ENCODE measurements around the gene TBX1. TPM values are rescaled to one million over a fixed set of nuclear protein-coding genes. Genes with fewer than 3 reads are reported as not detected.

Gene TBX1
- total RNA-seq, 1 donor from 2014 or later, result 0.48 TPM

DNA sequence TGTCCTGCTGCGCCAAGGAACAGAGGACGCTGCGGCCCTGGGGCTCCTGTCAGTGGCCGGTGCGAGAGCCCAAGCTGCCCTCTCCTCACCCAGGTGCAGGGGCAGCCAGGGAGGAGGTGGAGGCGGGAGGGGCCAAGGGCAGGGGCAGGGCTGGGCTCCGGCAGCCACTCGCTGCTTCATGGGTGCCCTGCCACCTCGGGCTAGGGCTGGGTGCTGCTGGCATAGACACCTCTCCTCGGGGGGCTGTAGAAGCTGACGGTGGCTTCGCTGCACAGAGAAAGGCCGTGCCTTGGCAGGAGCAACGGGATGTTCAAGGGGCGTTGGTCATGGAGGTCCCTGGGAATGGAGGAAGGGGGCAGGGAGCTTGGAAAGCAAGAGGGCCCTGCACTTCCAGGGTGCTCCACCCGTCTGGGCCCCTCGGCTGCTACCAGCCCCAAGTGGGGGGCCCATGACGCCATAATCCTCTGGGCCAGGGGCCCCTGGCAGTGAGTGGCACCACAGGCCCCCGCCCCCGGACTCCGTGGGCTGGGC lies 1.6 kb upstream of the TBX1 start:
- intact Hi-C loops (cut with DNase I), result no loop called here
- DNase-seq (ENCODE audit: low spot score), result no peak

DNA sequence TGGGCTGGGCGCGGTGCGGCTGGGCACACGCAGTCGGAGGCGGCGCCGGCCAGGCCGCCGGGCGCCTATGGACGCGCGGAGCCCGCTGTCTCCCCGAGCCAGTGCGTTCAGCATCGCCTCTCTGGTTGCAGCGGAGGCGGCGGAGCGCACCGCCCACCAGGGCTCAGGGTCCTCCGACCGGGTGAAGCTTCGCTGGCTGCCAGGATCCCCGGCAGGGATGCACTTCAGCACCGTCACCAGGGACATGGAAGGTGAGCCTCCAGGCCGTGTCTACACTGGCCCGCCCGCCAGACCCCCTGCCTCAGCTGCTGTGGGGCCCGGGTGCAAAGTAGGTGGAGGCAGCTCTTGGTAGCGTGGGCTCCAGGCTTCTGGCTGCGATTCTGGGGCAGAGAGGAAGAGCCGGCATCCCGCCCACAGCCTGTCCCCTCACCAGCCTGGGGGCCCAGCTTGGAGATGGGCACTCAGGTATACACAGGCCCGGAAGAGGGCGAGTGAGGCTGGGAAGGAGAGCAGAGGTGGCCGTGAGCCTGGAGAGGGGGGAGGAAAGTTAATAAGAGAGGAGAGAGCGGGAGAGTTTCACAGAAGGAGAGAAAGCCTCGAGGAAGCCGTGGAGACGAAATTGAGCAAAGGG lies 1.0 kb upstream of the TBX1 start:
- DNase-seq (ENCODE audit: low spot score), result no peak
- intact Hi-C loops (cut with DNase I), result no loop called here

DNA sequence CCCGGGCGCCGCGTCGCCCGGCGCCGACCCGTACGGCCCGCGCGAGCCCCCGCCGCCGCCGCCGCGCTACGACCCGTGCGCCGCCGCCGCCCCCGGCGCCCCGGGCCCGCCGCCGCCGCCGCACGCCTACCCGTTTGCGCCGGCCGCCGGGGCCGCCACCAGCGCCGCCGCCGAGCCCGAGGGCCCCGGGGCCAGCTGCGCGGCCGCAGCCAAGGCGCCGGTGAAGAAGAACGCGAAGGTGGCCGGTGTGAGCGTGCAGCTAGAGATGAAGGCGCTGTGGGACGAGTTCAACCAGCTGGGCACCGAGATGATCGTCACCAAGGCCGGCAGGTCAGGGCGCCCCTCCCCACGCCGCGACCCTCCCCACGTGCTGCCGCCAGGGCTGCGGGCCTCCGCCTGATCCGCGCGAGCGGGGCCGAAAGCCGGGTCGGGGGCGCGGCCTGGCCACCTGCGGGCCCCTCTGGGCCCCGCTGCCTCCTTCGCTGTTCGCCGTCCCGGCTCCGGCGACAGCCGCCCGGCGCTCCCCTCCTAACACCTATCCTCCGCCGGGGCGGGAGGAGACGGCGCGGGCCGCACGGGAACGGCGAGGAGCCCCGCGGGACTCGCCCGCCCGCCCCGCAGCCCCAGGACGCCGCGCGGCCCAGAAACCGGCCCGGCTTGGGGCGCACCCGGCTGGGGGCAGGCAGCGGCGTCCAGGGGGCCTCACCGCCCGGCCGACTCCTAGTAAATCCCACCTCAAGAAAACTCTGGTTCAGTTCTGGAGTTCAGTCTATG lies 560 bp downstream of the TBX1 start:
- DNase-seq (ENCODE audit: low spot score), result no peak
- intact Hi-C loops (cut with DNase I), result no loop called here

DNA sequence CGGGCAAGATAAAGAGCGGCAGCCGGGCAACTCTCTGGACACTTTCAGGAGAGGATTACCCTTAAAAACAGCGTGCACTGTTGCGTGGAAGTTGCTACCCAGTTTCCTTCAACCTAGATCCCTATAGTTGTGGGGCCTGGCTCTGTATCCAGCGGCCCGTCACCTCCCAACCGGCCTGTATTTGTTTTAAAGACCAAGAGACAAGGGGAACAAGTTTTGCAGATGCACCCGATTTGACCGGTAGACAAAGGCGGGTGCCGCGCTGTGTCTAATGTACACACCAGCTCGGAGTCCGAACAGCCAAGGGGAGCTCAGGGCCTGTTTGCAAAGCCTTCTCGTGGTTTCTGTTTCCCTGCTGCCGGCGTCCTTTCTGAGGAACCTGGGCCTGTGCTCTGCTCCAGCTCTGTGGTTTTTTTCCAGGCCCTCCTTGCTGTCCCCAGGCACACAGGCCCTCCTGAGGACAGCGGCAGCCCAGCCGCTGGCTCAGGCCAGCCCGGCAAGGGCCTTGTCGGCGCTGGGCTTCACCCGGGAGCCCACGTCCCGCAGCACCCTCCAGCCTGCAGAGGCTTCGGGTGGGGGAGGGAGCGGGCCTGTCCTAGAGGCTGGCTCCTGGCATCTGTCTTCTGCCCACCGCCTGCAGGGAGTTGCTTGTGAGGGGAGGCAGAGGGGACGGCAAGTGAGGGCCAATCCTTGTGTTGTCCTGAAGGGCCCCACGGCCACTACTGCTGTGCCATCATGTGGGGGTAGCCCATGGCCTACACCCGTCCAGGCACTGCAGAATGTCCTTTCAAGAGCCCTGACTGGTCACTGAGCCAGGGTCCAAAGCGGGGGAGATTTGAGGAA lies 1.4 kb downstream of the TBX1 start:
- intact Hi-C loops (cut with DNase I), result no loop called here

DNA sequence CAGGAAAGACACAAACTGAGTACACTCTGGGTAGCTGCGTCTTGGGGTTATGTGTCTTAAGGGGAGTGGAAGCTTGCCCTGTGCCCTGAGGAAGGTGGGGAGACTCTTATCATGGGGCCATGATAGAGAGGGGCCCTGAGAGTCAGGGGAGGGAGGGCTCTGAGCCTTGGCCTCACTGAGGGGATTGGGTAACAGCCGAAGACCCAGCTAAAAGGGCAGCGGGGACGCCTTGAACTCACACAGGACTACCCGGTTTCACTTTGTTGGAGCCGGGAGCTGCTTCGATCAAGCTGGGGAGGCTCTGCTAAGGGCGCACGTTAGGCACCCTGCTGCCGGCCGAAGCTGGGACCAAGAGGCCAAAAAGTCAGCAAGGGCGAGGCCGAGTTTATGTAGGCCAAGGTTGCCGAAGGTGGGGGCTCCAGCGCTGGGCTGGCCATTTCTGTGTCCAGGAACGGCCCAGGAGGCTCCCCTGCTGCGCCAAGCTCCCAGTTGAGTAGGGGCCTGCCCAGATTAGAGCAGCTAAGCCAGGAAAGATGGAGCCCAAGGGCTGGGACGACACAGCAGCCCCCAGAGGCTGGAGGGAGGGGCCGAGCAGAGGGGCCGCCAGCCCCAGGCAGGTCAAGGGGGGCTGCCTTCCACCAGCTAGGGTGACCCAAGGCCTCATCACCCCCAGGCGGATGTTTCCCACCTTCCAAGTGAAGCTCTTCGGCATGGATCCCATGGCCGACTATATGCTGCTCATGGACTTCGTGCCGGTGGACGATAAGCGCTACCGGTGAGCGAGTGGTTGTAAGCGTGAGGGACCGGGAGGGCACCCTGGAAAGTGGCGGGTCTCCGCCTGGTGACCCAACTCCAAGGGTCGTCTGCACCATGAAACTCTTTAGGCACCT lies 2.2 kb downstream of the TBX1 start:
- intact Hi-C loops (cut with DNase I), result no loop called here
- no peak for DNase-seq (ENCODE audit: low spot score)

More for the DNA sequence above, 1.4 kb downstream of the TBX1 start:
- no peak for DNase-seq (ENCODE audit: low spot score)

DNA sequence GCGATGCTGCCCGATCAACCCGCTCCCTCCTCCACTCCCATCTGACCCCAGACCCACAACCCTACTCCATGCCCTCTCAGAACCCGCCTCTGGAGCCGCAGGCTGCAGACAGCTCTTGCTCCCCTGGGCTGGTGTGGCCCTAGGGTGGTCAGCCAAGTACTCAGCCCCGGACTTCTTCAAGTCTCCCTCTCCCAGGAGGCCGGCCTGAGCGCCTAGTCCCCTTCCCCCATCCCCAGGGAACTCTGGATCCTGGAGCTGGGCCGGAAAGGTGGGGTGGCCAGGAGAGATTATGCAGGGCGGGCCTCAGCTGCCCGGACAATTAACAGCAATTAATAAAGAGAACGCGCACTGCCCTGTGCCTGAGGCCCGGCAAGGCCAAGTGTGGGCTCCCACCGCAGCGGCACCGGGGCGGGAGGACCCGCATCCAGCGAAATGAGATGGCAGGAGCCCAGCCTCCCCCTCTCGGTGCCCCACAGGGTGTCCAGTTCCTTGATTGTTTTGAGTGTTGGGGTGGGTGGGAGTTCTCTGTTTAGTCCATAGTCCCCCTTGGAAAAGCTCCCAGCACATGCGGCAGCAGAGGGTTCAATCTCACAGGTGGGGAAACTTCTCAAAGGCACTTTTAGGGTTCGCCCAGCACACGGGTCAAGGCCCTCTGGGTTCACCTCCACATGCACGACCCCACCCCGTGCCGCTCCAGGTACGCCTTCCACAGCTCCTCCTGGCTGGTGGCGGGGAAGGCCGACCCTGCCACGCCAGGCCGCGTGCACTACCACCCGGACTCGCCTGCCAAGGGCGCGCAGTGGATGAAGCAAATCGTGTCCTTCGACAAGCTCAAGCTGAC lies 3.1 kb downstream of the TBX1 start:
- DNase-seq (ENCODE audit: low spot score), result no peak
- intact Hi-C loops (cut with DNase I), result no loop called here

DNA sequence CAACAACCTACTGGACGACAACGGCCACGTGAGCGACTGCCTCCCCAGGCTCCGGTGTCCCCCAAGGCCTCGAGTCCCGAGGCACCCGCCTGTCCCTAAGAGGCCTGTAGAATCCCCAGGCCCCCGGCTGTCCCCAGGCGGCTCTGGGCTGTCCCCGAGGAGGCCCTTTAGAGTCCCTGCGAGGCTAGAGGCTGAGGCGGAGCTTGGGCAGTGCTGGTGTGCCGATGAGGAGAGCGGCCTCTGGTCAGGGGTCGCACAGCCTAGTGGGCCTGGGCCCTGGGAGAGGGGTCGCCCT lies 3.7 kb downstream of the TBX1 start:
- intact Hi-C loops (cut with DNase I), result no loop called here
- DNase-seq (ENCODE audit: low spot score), result no peak

DNA sequence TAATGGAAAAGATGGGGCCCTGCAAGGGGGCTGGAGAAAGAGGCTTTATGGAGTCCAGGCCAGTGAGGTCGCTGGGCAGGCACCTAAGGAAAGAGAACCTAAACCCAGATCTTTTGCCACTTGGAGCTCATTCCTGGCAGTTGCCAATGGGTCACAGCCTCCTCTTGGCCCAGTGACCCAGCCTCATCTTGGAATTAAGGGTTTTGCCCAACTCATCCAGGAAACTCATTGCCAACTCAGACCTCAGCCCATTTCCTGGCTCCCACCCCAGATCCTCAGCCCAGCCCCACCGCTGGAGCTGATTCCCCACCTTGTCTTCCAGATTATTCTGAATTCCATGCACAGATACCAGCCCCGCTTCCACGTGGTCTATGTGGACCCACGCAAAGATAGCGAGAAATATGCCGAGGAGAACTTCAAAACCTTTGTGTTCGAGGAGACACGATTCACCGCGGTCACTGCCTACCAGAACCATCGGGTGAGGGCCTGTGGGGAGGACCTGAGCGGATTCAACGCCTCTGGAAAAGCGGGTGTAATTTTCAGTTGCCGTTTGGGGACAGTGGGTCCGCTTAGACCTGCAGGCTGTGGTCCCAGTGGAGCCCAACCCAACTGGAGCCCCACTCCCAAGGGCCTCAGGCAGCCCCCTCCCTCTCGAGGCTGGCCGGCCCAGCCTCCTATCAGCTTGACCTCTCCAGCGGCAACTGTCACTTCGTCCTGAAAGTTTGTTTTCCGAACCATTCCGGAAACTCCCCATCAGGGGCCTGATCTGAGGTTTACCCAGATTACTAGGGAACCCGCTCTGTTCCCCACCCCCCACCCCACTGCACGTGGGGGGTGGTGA lies 4.3 kb downstream of the TBX1 start:
- DNase-seq (ENCODE audit: low spot score), result no peak
- intact Hi-C loops (cut with DNase I), result no loop called here

DNA sequence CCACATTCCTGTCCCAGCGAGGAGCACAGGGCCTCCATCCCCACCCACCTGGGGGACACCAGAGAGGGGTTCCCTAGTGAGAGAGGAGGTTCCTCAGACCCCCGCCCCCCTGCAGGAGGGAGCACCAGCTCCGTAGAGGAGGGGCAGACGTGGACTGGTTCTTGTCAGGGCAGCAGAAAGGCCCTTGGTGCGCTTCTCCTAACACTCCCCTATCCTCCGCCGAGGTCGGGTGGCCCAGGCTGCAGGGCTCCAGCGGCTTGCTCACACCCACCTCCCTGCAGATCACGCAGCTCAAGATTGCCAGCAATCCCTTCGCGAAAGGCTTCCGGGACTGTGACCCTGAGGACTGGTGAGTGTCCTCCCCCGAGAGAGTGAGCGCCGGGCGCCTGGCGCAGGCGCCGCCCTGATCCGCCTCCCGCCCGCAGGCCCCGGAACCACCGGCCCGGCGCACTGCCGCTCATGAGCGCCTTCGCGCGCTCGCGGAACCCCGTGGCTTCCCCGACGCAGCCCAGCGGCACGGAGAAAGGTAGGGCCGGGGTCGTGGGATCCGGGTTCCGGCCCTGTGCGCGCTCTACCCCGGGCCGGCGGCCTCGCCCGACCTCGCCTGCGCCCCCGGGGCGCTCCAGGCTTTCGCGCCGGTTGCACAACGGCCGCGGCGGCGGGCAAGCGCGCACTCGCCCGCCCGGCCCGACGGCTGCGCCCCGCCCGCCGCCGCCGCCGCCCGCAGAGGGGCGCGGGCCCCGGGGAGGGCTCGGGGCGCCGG lies 5.1 kb downstream of the TBX1 start:
- intact Hi-C loops (cut with DNase I), result no loop called here
- DNase-seq (ENCODE audit: low spot score), result no peak

DNA sequence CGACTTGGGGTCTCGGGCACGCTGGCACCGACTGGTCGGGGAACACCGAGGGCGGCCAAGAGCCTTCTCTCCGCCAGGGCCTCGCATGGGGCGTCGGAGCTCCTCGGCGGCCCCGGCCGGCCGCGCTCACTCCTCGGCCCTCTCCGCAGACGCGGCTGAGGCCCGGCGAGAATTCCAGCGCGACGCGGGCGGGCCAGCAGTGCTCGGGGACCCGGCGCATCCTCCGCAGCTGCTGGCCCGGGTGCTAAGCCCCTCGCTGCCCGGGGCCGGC lies 5.6 kb downstream of the TBX1 start:
- no peak for DNase-seq (ENCODE audit: low spot score)
- intact Hi-C loops (cut with DNase I), result no loop called here

DNA sequence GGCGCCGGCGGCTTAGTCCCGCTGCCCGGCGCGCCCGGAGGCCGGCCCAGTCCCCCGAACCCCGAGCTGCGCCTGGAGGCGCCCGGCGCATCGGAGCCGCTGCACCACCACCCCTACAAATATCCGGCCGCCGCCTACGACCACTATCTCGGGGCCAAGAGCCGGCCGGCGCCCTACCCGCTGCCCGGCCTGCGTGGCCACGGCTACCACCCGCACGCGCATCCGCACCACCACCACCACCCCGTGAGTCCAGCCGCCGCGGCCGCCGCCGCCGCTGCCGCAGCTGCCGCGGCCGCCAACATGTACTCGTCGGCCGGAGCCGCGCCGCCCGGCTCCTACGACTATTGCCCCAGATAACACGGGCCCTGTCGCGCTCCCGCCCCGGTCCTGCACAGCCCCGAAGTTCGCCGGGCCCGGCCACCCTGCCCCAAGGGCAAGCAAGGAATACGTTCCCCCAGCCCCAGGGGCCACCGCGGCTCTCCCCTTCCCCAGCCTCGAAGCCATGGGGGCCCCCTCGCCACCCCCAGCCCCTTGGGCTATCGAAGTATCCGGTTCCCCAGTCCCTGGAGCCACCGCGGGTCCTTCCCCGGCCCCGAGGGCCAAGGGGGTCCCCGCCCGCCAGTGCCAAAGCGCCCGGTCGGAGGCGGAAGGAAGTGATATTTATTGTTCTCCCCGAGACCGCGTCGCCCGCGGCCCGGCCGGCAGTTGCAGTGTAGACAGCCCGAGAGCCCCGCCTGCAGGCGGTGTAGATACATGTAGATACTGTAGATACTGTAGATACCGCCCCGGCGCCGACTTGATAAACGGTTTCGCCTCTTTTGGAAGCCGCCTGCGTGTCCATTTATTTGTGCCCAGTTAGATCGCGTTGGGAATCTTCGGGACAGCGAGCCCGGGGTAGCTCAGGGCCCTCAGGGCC lies 6.2 kb downstream of the TBX1 start:
- intact Hi-C loops (cut with DNase I), result no loop called here
- no peak for DNase-seq (ENCODE audit: low spot score)

DNA sequence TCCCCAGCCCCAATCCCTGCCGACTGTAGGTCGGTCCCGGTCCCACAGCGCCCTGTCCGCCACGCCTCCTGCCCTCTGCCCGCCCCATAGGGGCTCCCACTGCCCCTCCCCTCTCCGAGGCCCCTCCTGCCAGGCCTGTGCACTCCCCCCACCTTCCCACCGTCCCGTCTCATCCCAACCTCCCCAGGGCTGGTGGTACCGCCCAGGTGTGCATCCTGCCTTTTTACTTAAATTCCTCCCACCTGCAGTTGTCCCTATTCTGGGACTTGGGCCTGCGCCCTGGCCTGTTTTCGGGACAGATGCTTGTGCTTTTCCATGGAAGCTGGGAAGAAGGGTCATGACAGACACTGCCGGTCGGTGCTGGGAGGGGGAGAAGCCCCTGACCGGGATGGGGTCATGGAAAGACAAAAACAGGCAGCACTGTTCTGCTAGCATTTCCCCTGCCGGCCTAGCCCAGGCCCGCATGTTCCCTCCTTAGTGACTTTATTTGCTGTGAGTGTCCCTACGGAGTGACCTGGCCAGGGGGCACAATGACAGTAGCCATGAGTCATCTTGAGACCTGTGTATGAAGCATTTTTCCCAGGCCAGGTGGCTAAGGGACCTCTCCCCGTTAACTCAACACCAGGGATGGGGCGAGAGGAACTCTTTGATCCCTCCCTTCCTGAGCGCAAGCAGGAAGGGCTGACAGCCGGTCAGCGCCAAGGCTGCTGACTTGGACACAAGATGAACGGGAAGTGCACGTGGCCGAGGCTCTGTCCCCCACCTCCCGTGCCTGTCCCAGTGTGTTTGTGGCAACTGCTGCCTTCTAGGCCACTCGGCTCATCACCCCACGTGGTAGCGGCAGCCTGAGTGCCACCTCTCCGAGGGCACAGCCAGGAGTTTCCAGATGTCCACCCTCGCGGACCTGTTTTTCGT lies 7.1 kb downstream of the TBX1 start:
- intact Hi-C loops (cut with DNase I), result no loop called here
- DNase-seq (ENCODE audit: low spot score), result no peak

DNA sequence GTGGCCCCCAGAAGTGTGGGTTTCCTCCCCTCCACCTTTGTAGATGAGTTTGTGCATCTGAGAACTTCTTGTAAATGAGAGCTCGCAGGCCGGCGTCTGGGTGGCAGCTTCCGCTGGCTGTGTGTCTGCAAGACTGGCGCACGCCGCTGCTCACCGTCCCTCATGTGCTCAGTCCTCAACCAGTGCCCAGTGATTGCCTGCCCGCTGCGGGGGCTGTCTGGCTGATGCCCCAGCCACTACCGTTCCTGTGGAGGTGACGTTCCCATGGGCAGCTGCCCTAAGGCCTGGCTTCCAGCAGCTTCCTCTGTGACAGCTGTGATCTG lies 8.8 kb downstream of the TBX1 start:
- no peak for DNase-seq (ENCODE audit: low spot score)
- intact Hi-C loops (cut with DNase I), result no loop called here

DNA sequence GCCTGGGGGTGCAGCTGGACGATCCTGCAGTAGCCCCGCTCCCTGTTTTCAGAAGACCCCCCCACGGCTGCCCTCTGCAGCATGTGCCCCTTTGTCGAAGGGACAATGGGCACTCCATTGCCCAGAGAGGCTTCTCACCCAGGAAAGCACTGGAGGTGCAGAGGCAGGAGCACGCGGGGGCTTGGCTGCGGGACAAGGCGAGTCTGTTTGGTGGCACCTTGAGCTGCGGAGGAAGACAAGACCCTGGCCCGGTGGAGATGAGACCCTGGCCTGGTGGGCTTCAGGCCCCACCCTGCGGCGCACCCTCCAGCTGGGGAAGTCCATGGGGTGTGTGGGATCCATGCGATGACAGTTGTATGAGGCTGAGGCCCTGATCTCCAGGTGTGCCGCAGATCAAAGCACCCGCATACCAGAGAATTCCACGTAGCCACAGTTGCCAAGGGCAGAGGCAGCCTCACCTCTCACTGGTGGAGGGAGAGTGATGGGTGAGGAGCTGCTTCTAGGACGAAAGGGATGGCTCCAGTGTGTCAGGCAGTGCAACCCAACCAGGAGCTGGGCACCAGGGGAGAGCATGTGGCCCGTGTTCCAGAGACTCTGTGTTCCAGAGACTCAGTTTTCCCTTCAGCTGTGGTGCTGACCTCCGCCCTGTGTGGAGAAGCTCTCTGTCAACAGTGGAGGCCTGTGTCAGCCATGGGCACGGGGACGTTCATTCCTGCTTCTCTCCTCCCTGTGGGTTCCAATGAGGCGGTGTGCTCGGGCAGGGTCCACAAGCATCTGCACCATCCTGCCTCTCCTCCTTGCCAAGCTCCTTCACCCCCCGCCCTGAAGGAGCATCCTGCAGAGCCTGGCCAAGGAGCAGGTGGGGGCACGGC lies 10.0 kb downstream of the TBX1 start:
- intact Hi-C loops (cut with DNase I), result no loop called here
- DNase-seq (ENCODE audit: low spot score), result no peak

DNA sequence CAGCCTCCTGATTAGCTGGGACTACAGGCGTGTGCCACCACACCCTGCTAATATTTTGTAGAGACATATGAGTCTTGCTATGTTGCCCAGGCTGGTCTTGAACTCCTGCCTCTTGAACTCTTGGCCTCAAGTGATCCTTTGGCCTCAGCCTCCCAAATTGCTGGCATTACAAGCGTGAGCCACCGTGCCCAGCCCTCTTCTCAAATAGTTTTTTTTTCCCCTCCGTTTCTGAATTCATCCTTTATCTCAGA lies 11.8 kb downstream of the TBX1 start:
- DNase-seq (ENCODE audit: low spot score), result no peak
- intact Hi-C loops (cut with DNase I), result no loop called here
